IMR-90 (cell line): ENCODE measurements around the gene CAMSAP3. TPM values are rescaled to one million over a fixed set of nuclear protein-coding genes. Genes with fewer than 3 reads are reported as not detected.

Experiments
- ATAC-seq: fragments of 200-7000 bp; cut with Tn5 transposase; 2 replicates; pipeline ENCODE4 v1.9.1; 2020; ENCODE audit warnings: low read depth, mild to moderate bottlenecking, moderate library complexity
- BruUV-seq: library from RNA; stranded (reverse); fragments of 400-500 nt; replicated peaks from 2 replicates; lab custom pipeline; 2021; lab: Mats Ljungman, UMichigan
- CTCF ChIA-PET: fragments of 300-600 bp; formaldehyde crosslinking; extraction: SDS; loops from one replicate; lab custom pipeline; 2021; ENCODE audit warnings: antibody characterized with exemption; lab: Yijun Ruan, JAX
- POLR2A ChIA-PET: fragments of 300-600 bp; sonication (Branson Sonifier 250); formaldehyde crosslinking; loops from one replicate; lab custom pipeline; 2022; ENCODE audit warnings: antibody characterized with exemption; ENCODE audit not compliant: unreplicated experiment; lab: Charles Lee
- DNase-seq: peaks from one replicate; pipeline ENCODE4 v3.0.0; 2013
- H2AFZ ChIP-seq: replicated peaks from 2 replicates; pipeline ENCODE3; 2013; ENCODE audit warnings: low read length, mild to moderate bottlenecking; ENCODE audit not compliant: poor library complexity
- H2AK5ac ChIP-seq: 2 replicates; pipeline ENCODE4 v1.6.1; 2013; ENCODE audit warnings: low read depth, low read length, inconsistent platforms
- H2AK9ac ChIP-seq: replicated peaks from 2 replicates; pipeline ENCODE3; 2013; ENCODE audit warnings: mild to moderate bottlenecking, low read depth, low read length, moderate library complexity; ENCODE audit not compliant: poor library complexity
- H2BK120ac ChIP-seq: 2 replicates; pipeline ENCODE4 v1.6.1; 2013; ENCODE audit warnings: low read depth, low read length, inconsistent platforms
- H2BK15ac ChIP-seq: 3 replicates; pipeline ENCODE4 v1.6.1; 2013; ENCODE audit warnings: low read depth, low read length, inconsistent platforms
- H2BK20ac ChIP-seq: 2 replicates; pipeline ENCODE4 v1.6.1; 2013; ENCODE audit warnings: low read depth, mild to moderate bottlenecking, inconsistent platforms, low read length, moderate library complexity
- H2BK5ac ChIP-seq: 2 replicates; pipeline ENCODE4 v1.6.1; 2013; ENCODE audit warnings: mild to moderate bottlenecking, low read depth, low read length, inconsistent platforms; ENCODE audit not compliant: poor library complexity, severe bottlenecking
- H3K14ac ChIP-seq: replicated peaks from 2 replicates; pipeline ENCODE4 v1.6.1; 2013; ENCODE audit warnings: low read depth, low read length, inconsistent platforms
- H3K18ac ChIP-seq: 2 replicates; pipeline ENCODE4 v1.6.1; 2013; ENCODE audit warnings: low read depth, low read length, control low read depth
- H3K23ac ChIP-seq: 2 replicates; pipeline ENCODE4 v1.6.1; 2013; ENCODE audit warnings: low read depth, low read length, inconsistent platforms
- H3K27ac ChIP-seq: 2 replicates; pipeline ENCODE4 v1.5.1; 2013; ENCODE audit warnings: mild to moderate bottlenecking, control low read depth, low read length; ENCODE audit not compliant: insufficient read depth
- H3K27me3 ChIP-seq: 2 replicates; pipeline ENCODE4 v1.6.1; 2013; ENCODE audit warnings: low read length; ENCODE audit not compliant: control insufficient read depth, insufficient read depth
- H3K36me3 ChIP-seq: 2 replicates; pipeline ENCODE4 v1.6.1; 2013; ENCODE audit warnings: low read length, mixed read lengths; ENCODE audit not compliant: control insufficient read depth, insufficient read depth
- H3K4ac ChIP-seq: 2 replicates; pipeline ENCODE4 v1.6.1; 2013; ENCODE audit warnings: low read depth, low read length, inconsistent platforms
- H3K4me1 ChIP-seq: 2 replicates; pipeline ENCODE4 v1.6.1; 2013; ENCODE audit warnings: low read length, mixed read lengths; ENCODE audit not compliant: control insufficient read depth, insufficient read depth
- H3K4me2 ChIP-seq: 2 replicates; pipeline ENCODE4 v1.6.1; 2013; ENCODE audit warnings: low read depth, mild to moderate bottlenecking, control low read depth, low read length, moderate library complexity
- H3K4me3 ChIP-seq: 2 replicates; pipeline ENCODE4 v1.5.1; 2013; ENCODE audit warnings: low read depth, mild to moderate bottlenecking, control low read depth, low read length, moderate library complexity; ENCODE audit not compliant: insufficient read depth
- H3K56ac ChIP-seq: 2 replicates; pipeline ENCODE4 v1.6.1; 2013; ENCODE audit warnings: low read length, inconsistent platforms; ENCODE audit not compliant: insufficient read depth; ENCODE audit errors: extremely low read depth
- H3K79me1 ChIP-seq, 2 experiments: 2 replicates each; pipeline ENCODE4 v1.6.1; 2013; ENCODE audit warnings: low read length in 2 of 2, inconsistent platforms in 1 of 2, low read depth in 1 of 2
- H3K9ac ChIP-seq: 2 replicates; pipeline ENCODE4 v1.6.1; 2013; ENCODE audit warnings: low read depth, low read length, control low read depth
- H3K9me1 ChIP-seq: 2 replicates; pipeline ENCODE4 v1.6.1; 2013; ENCODE audit warnings: low read length, inconsistent platforms; ENCODE audit not compliant: insufficient read depth
- H3K9me3 ChIP-seq: 2 replicates; pipeline ENCODE4 v1.6.1; 2013; ENCODE audit warnings: low read length; ENCODE audit not compliant: control insufficient read depth, insufficient read depth
- H4K20me1 ChIP-seq: 2 replicates; pipeline ENCODE4 v1.6.1; 2013; ENCODE audit warnings: low read length, inconsistent platforms; ENCODE audit not compliant: insufficient read depth
- H4K5ac ChIP-seq: 2 replicates; pipeline ENCODE4 v1.6.1; 2013; ENCODE audit warnings: mild to moderate bottlenecking, low read depth, low read length, control low read depth
- H4K8ac ChIP-seq, 2 experiments: 2 replicates each; pipeline ENCODE4 v1.6.1; 2013; ENCODE audit warnings: low read depth in 2 of 2, low read length in 2 of 2, control low read depth in 1 of 2, inconsistent platforms in 1 of 2
- H4K91ac ChIP-seq: 2 replicates; pipeline ENCODE4 v1.6.1; 2013; ENCODE audit warnings: low read depth, low read length, inconsistent platforms; ENCODE audit not compliant: insufficient read depth
- CEBPB ChIP-seq: IDR thresholded peaks from 2 replicates; pipeline ENCODE4 v1.6.1; 2012; ENCODE audit warnings: low read depth, low read length, improper control_type of control experiment
- CHD1 ChIP-seq: IDR thresholded peaks from 2 replicates; pipeline ENCODE4 v1.6.1; 2012; ENCODE audit warnings: low read depth, low read length, improper control_type of control experiment
- ELK1 ChIP-seq: fragments of 150-350 bp; IDR thresholded peaks from 2 replicates; pipeline ENCODE4 v1.6.1; 2016; ENCODE audit warnings: low read depth, mild to moderate bottlenecking, low read length, moderate library complexity, borderline replicate concordance
- FOS ChIP-seq: fragments of 150-350 bp; IDR thresholded peaks from 2 replicates; pipeline ENCODE4 v1.6.1; 2016; ENCODE audit warnings: low read depth, low read length
- MAFK ChIP-seq: IDR thresholded peaks from 2 replicates; pipeline ENCODE4 v1.6.1; 2012; ENCODE audit warnings: low read depth, low read length, improper control_type of control experiment
- MXI1 ChIP-seq: IDR thresholded peaks from 2 replicates; pipeline ENCODE4 v1.6.1; 2012; ENCODE audit warnings: low read depth, mild to moderate bottlenecking, low read length, moderate library complexity, borderline replicate concordance
- NFE2L2 ChIP-seq: fragments of 150-350 bp; IDR thresholded peaks from 2 replicates; pipeline ENCODE4 v1.6.1; 2016; ENCODE audit warnings: low read depth, mild to moderate bottlenecking, low read length
- POLR2A ChIP-seq: IDR thresholded peaks from 2 replicates; pipeline ENCODE4 v1.6.1; 2012; ENCODE audit warnings: mild to moderate bottlenecking, low read depth, low read length
- RAD21 ChIP-seq: IDR thresholded peaks from 2 replicates; pipeline ENCODE4 v1.6.1; 2012; ENCODE audit warnings: low read length, improper control_type of control experiment
- RFX5 ChIP-seq: IDR thresholded peaks from 2 replicates; pipeline ENCODE4 v1.8.0; 2012; ENCODE audit warnings: low read depth, mild to moderate bottlenecking, low read length, moderate library complexity
- USF2 ChIP-seq: fragments of 150-350 bp; IDR thresholded peaks from 2 replicates; pipeline ENCODE4 v1.6.1; 2017; ENCODE audit warnings: mild to moderate bottlenecking, antibody characterized with exemption, low read length, low read depth
- WGBS, 2 experiments: methylation state at CpG; one replicate each; pipeline versions ENCODE4 v1.1.5 to v1.1.7; 2013; ENCODE audit warnings: missing lambda C conversion rate in 2 of 2; ENCODE audit not compliant: insufficient read length in 1 of 2; ENCODE audit errors: extremely low coverage in 2 of 2; 5-methylcytosine and 5-hydroxymethylcytosine counted together
- dilution Hi-C: fragments of 300-500 bp; cut with HindIII; formaldehyde crosslinking; loops from one replicate; pipeline ENCODE4 v1.14.3; 2018; ENCODE audit warnings: low sequenced_read_pairs; ENCODE audit not compliant: unreplicated experiment
- in situ Hi-C: fragments of 300-500 bp; cut with MboI; formaldehyde crosslinking; loops from 3 replicates; pipeline ENCODE4 v1.14.3; 2019; ENCODE audit warnings: low sequenced_read_pairs, inconsistent platforms, mixed read lengths
- intact Hi-C: fragments of 100-400 bp; cut with micrococcal nuclease; formaldehyde crosslinking; loops from 2 replicates; pipeline ENCODE4 v1.10.0; 2022
- polyA plus RNA-seq, 3 experiments: library from polyadenylated mRNA; depleted of rRNA; stranded (reverse); fragments of >200 nt; gene quantifications; 2 replicates each; pipeline ENCODE4 v1.2.3, GENCODE V29; 2012; ENCODE audit warnings: low replicate concordance in 1 of 3
- total RNA-seq: library from RNA; depleted of rRNA; stranded (reverse); fragments of >200 nt; gene quantifications from 2 replicates; pipeline ENCODE4 v1.2.3, GENCODE V29; 2012

The CAMSAP3 gene
- total and polyA plus RNA-seq, 2 of the 4 experiments (the other 2 are of a cell fraction) = not detected

GRCh38 chr19:7638802-7639465, 43.3 kb downstream of the CAMSAP3 start:
- H2BK20ac ChIP-seq = no peak overlapping the region
- no peak overlapping the region for H2BK15ac ChIP-seq
- no peak overlapping the region for H3K14ac ChIP-seq
- H3K9me1 ChIP-seq = peaks cover 12% of the 10 kb centered on the region
- H2AK9ac ChIP-seq = peak overlapping the region; percentile 28
- in situ Hi-C loops (no loop called here), dilution Hi-C loops (no loop called here), intact Hi-C loops (no loop called here)
- no peak overlapping the region for H3K23ac ChIP-seq
- ATAC-seq = no peak
- H2BK5ac ChIP-seq = no peak overlapping the region
- WGBS, 2 experiments = 71% methylated on average over 7 of the region's 12 CpGs; no CpG with 5 or more reads in 1 of the 2 experiments
- H3K4me3 ChIP-seq = no peak overlapping the region
- H3K18ac ChIP-seq = no peak overlapping the region
- H3K27me3 ChIP-seq = peaks cover 14% of the 10 kb centered on the region; the same call in 1 of the 2 replicates
- TF ChIP-seq CEBPB (no peak), RAD21 (no peak), NFE2L2 (no peak), MAFK (no peak), RFX5 (no peak), POLR2A (no peak), USF2 (no peak), FOS (no peak), MXI1 (no peak), CHD1 (no peak), ELK1 (no peak)
- H2BK120ac ChIP-seq = no peak overlapping the region
- H2AFZ ChIP-seq = no peak overlapping the region
- no peak for DNase-seq
- no peak overlapping the region for H2AK5ac ChIP-seq
- no peak overlapping the region for H3K4ac ChIP-seq
- H4K5ac ChIP-seq = no peak overlapping the region
- no peak overlapping the region for H3K9ac ChIP-seq
- POLR2A ChIA-PET = no interaction called here
- H4K20me1 ChIP-seq = peaks cover 5% of the 10 kb centered on the region; the same call in 1 of the 2 replicates
- CTCF ChIA-PET = interaction anchor here (1.2 kb wide), 1 partner anchor 14 kb away, joined by 3 read pairs; no protein-coding TSS in a partner anchor
- H4K8ac ChIP-seq = no peak overlapping the region
- H4K91ac ChIP-seq = no peak overlapping the region
- H3K4me1 ChIP-seq = no peaks in the 10 kb centered on the region
- H3K56ac ChIP-seq = no peak overlapping the region
- BruUV-seq = no TSS peak
- H3K79me1 ChIP-seq = no peaks in the 10 kb centered on the region
- no peaks in the 10 kb centered on the region for H3K36me3 ChIP-seq
- H3K27ac ChIP-seq = no peak overlapping the region
- H3K4me2 ChIP-seq = no peak overlapping the region
- H3K9me3 ChIP-seq = no peaks in the 10 kb centered on the region
